SKM-1 (cell line): ENCODE data around the gene TAF10.

Experiments used
- DNase-seq: peaks from one replicate; lab custom pipeline; 2025; ENCODE audit not compliant: unreplicated experiment; lab: John Stamatoyannopoulos, UW

TAF10 gene

GRCh38 chr11:6612213-6613041 lies at the start of gene TAF10:
TAF10 (minus strand) TSS chr11:6612216; CDS start chr11:6612189, 27 bp downstream.
- DNase-seq: peak; percentile 87

DNA sequence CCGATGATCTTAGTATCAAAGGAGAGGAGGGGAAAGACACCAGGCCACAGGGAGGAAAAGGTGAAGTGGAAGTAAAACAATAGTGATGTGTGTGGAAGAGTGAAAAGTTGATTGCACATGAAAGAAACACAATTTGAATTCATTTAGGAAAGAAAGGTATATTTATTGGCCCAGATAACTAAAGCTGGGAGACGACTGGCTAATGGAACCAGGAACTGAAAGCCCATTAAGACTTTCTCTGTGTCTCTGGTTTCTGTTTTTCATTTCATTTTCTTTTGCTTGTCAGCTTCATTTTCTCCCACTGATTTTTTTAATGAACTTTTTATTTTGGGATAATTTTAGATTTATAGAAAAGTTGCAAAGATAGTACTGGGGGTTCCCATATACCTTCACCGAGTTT lies 48.7 kb upstream of the TAF10 start:
- no peak for DNase-seq

GRCh38 chr11:6658647-6659046 lies 46.6 kb upstream of the TAF10 start:
- DNase-seq: no peak

GRCh38 chr11:6657346-6657745 lies 45.3 kb upstream of the TAF10 start:
- no peak for DNase-seq

DNA sequence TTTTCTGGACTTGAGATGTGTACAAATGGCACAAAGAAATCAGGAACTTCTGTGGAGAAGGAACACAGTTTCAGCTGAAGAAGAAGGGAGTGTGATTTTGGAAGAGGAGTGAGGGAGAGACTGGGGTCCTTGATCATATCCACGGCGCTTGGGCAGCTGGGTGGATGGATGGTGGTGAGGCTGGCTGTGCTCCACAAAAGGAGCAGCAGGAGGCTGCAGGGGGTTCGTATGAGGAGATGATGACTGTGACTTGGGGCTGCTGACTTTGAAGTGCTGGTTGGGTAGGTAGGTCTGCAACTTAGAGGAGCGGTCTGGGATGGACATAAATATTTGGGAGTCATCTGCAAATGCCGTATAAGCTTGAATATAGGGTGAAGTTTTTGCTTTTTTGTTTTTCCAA lies 44.9 kb upstream of the TAF10 start:
- no peak for DNase-seq

GRCh38 chr11:6656584-6656915 lies 44.5 kb upstream of the TAF10 start:
- DNase-seq: no peak

- no peak for DNase-seq
These were observed 44.0 kb upstream of the TAF10 start, which contains the start of gene DCHS1 for GRCh38 chr11:6655790-6656583. DCHS1 (minus strand) TSS chr11:6655809; CDS start chr11:6641613, 14,196 bp downstream.

DNA sequence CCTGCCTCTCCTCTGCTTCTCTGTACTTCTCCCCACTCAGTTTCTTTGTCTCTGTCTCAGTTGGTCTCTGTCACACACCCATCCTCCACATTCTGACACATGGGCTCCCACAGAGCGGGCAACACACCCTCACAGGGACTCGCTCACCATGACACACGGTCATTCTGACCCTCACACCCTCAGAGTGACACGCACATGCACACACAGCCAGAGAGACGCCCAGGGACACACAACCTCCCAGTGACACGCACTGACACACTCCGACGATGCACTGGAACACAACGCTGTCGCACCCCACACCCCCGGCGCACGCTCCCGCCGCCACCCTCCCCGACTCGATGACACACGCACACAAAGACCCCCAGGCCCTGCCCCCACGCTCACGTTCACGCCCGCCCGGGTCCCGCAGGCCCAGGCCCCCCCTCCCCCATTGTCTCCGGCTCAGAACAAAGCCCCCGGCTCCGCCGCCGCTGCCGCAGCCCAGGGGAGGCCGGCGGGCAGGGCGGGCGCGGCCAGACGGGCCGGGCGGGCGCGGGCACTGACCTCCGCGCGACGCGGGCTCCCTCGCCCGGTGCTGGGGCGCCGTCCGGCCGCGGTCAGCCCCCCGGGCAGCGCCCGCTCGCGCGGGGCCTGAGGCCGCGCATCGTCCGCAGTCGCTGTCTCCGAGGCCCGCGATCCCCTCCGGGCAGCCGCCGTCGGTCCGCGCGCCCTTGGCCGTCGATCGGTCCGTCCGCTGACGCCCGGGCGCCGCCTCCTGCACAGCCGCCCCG lies 43.2 kb upstream of the TAF10 start:
- DNase-seq: no peak

- DNase-seq: no peak
These were observed 42.4 kb upstream of the TAF10 start for GRCh38 chr11:6654281-6655019.

DNA sequence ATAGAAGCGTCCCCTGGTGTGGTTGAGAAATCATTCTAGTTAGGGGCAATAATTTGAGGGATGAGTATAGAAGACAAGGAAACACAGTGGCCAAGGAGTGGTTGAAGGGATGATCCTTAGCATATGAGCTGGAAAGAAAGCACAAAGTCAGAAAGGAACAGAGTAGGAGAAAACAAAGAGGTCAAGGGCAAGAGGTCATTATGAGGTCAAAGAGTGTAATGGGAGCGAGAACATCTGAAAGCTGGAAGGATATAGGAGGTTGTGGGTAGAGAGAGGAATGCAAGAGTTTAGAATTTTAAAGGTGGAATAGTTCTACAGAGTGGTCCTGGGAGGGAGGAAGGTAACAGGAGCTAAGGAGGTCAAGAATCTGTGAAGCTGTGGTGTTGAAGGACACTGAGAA lies 41.6 kb upstream of the TAF10 start:
- DNase-seq: no peak

- no peak for DNase-seq
These were observed 41.1 kb upstream of the TAF10 start for GRCh38 chr11:6653097-6653496.

DNA sequence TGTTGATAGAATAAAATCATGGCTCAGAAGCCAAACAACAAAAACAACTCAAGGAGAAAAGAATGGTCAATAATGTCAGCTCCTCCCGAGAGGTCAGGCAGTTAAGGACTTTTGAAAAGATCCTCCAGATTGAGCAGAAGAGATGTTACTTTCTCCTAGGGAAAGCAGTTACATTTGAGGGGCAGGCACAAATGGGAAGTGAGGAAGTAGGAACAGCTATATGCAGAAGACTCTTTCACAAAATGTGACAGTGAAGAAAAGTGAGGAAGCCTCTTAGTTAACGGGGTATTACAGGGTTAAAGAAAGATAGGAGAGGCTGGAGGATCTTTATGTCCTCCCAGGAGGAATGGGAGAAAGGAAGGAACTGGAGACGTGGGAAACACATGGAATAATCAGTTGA lies 40.2 kb upstream of the TAF10 start:
- no peak for DNase-seq

DNA sequence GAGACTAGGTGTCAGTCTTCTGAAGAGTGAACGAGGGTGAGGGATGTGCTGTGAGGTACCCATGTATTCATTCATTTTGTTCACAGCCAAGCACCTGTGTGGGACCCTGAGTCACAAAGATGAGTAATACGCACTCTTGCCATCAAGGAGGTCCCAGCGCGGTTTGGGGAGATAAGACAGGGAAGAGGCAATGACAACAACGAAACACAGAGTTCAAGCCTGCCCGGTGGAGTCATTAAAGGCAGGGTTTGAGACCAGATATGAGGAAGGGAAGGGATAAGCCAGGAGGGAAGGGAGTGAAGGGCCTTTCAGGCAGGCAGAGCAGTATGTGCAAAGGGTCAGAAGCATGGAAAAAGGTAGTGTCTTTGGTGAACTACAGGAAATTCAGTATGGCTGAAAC lies 39.0 kb upstream of the TAF10 start:
- DNase-seq: no peak

- no peak for DNase-seq
These were observed 38.1 kb upstream of the TAF10 start for GRCh38 chr11:6650104-6650503.

DNA sequence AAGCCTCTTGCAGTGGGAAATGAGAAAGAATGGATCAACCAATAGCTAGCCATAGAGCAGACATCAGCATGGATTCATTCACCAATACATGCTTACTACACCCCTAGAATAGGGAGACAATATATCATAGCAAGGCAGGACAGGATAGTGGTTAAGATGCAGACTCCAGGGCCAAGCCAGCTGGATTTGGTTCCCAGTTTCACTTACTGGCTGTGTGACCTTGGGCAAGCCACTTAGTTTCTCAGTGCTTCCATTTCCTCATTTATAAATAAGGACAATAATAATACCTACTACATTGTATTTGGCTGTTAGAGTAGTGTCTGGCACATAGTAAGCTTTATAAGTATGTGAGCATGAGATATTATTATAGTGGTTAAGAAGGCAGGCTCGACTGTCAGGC lies 36.5 kb upstream of the TAF10 start:
- DNase-seq: no peak

DNA sequence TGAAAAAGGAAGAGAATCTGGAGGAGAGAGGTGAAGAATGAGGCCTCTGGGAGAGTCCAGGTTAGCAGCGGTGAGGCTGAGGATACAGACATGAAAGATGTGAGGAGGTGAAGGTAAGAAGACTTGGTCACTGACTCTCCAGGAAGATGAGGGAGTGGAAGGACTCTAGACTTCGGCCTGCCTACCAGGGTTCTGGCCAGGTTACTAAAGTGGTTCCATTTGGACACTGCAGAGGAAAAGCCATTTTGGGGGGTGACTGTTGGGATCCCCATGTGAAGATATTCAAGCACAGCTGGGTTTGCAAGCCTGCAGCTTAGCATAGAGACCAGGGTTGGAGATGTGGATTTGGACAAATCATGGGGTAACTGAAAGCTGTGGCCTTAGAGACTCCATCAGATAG lies 35.8 kb upstream of the TAF10 start:
- DNase-seq: no peak

DNA sequence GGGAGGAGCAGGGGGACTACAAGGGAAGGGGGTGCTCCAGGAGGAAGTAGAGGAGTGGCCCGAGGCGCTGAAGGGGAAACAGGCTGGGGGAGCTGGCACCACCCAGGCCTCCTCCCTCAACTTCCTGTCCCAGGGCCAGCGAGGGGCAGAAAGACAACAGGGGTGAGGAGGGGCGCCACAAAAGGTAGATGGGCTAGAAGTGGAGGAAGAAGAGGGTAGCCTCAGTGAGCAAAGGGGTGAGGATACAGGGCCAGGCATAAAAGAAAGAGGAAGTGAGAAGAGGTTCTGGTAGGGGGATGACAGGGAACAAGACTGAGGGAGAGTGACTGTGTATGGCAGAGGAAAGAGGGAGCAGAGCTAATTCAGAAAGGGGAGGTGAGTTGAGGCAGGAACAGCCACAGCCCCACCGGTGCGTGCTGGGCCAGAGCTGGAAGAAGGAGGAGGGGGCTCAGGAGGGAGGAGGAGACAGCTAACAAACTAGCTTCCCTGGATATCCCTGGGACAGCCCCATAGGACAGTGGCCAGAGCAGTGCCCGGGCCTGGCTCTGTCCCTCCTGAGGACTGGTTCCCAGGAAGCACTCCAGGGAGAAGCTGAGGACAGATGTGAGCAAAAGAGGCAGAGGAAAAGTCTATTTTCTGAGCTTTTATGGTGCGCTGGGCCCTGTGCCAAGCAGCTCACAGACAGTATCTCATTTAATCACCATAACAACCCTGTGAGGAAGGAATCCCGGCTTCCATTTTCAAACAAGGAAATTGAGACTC lies 35.1 kb upstream of the TAF10 start:
- DNase-seq: peak; percentile 95

DNA sequence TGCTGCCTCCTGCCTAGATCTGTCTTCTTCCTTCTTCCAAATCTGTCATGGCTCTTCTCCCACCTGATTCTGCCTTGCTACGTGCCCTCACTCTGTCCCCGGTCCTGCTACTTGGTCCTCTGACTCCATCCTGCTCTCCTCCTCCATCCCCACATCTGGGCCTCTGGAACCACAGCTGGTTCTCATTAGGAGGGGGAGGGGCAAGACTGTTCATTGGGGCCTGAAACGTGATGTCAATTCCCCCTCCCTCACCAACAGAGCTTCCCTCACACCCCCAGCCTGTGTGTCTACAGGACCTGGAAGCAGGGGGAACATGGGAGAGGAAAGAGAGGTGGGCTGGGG lies 34.5 kb upstream of the TAF10 start:
- peak; percentile 80 for DNase-seq

DNA sequence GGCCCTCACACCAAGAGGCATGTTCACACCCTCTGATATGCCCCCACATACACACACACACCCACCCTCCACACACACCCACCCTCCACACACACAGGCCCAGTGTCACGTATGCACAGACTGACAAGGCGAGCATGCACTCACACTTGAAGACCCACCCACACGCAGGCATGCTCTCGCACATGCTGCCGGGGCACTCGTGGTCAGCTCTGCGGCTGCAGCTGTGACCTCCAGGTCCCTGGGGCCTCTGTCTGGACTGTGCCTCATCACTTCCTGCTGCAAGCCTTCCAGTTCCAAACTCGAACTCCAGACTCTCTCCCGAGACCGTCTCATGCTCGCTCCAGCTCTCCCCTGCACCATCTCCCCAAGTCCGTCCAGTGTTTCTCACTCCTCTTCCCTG lies 34.1 kb upstream of the TAF10 start:
- DNase-seq: peak; percentile 36

DNA sequence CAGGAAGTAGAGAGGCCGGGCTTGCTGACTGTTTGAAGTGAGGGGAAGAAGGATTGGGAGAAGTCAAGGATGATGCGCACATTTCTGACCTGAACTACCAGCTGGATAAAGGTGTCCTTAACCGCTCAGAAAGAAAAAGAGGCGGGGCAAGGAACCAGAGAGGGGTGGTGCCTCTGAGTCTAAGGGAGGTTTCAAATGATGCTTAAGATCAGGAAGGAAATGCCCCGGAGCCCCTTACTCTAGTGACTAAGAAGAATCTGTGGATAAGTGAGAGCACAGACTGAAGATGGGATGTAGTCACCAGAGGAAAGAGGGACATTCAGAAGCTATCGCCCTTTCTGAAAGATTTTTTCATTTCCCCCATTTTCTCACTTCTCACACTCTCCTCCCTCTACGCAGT lies 30.9 kb upstream of the TAF10 start:
- no peak for DNase-seq
